ENCODE results near the gene HIRA.

HIRA gene, protein sequence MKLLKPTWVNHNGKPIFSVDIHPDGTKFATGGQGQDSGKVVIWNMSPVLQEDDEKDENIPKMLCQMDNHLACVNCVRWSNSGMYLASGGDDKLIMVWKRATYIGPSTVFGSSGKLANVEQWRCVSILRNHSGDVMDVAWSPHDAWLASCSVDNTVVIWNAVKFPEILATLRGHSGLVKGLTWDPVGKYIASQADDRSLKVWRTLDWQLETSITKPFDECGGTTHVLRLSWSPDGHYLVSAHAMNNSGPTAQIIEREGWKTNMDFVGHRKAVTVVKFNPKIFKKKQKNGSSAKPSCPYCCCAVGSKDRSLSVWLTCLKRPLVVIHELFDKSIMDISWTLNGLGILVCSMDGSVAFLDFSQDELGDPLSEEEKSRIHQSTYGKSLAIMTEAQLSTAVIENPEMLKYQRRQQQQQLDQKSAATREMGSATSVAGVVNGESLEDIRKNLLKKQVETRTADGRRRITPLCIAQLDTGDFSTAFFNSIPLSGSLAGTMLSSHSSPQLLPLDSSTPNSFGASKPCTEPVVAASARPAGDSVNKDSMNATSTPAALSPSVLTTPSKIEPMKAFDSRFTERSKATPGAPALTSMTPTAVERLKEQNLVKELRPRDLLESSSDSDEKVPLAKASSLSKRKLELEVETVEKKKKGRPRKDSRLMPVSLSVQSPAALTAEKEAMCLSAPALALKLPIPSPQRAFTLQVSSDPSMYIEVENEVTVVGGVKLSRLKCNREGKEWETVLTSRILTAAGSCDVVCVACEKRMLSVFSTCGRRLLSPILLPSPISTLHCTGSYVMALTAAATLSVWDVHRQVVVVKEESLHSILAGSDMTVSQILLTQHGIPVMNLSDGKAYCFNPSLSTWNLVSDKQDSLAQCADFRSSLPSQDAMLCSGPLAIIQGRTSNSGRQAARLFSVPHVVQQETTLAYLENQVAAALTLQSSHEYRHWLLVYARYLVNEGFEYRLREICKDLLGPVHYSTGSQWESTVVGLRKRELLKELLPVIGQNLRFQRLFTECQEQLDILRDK

DNA sequence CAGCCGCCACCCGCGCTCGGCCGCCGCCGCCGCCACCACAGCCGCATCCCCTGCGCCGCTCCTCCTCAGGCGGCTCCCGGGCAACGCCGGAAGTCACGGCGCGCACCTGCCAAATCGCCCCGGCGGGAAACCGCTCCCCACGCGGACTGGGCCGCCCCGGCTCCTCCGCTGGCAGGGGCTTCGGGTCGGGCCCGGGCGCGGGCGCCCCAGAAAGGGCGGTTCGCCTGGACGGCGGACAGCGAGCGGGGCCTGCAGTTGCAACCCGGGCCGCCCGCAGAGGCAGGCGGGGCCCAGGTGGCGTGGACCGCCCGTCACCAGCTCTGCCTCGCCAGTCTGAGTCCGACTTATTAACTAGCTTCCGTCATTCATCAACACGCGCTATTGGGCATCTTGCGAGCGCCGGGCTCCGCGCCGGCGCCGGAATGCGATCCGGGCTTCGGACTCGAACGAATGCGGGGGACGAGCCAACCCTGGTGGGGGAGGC lies at the start of gene HIRA:
Gene HIRA (minus strand): TSS at position 85 of the 484 bp plus-strand sequence. CDS start 257 bp downstream, outside the sequence.
- Histone ChIP-seq H3K9me3 (no peaks in the 10 kb centered on the region), H3K36me3 (peaks cover 11 to 25% (median 13%) of the 10 kb centered on the region in 3 donors), H3K4me3 (peak within 1 kb of the TSS; percentile 80), H3K27me3 (no peaks in the 10 kb centered on the region), H3K27ac (peak within 1 kb of the TSS; percentile 90 to 93), H3K4me1 (peaks cover 0 to 31% (median 26%) of the 10 kb centered on the region in 4 donors)
- TF ChIP-seq, protein P1, sequence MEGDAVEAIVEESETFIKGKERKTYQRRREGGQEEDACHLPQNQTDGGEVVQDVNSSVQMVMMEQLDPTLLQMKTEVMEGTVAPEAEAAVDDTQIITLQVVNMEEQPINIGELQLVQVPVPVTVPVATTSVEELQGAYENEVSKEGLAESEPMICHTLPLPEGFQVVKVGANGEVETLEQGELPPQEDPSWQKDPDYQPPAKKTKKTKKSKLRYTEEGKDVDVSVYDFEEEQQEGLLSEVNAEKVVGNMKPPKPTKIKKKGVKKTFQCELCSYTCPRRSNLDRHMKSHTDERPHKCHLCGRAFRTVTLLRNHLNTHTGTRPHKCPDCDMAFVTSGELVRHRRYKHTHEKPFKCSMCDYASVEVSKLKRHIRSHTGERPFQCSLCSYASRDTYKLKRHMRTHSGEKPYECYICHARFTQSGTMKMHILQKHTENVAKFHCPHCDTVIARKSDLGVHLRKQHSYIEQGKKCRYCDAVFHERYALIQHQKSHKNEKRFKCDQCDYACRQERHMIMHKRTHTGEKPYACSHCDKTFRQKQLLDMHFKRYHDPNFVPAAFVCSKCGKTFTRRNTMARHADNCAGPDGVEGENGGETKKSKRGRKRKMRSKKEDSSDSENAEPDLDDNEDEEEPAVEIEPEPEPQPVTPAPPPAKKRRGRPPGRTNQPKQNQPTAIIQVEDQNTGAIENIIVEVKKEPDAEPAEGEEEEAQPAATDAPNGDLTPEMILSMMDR (IDR thresholded peaks at IDR 0.05), result no peak
- peak; percentile 57 to 87 for DNase-seq
- intact Hi-C loops (cut with DNase I; ENCODE audit: low total_unique reads), result no loop called here

DNA sequence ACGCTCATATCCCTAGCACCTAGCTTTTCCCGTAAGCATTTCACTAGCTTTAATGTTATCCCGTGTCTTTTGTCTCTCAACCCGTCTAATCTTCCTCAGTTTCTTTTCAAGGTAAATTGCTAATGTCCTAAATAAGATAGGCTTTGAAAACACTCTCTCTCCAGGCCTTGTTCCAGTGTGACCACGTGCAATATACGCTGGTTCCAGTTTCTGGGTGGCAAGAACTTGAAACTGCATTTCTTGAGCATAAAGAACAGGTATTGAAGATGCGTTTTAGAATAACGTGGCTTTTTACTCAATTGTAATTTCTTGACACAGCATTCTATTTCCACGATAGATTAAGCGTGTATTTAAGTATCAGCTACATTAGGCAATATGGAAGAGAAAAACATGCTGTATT lies 49.3 kb upstream of the HIRA start:
- no peak for DNase-seq
- H3K9me3 ChIP-seq, result no peaks in the 10 kb centered on the region
- TF ChIP-seq, protein P1 (IDR thresholded peaks at IDR 0.05), result no peak
- no peaks in the 10 kb centered on the region for H3K27me3 ChIP-seq
- H3K4me3 ChIP-seq, result no peak overlapping the region
- no peak overlapping the region for H3K27ac ChIP-seq
- no peaks in the 10 kb centered on the region for H3K36me3 ChIP-seq
- intact Hi-C loops (cut with DNase I; ENCODE audit: low total_unique reads), result no loop called here
- peaks cover 0 to 23% (median 12%) of the 10 kb centered on the region in 4 donors for H3K4me1 ChIP-seq

DNA sequence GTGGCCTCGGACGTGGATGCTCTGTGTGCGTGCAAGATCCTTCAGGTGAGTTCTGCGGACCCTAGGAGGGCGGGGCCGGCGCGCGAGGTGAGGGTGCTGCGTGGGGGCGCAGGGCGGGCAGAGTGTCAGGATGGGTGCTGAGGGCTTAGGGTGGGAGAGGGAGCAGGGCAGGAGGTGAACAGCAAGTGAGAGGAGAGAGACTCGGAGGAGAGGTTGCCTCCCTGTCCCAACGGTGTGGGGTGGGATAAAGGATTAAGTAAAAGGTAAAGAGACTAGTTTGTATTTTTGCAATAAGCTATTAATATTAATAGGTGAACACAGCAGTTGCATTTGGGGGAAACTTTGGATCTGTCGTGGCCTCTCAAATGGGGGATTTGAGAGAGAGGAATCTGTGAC lies 48.6 kb upstream of the HIRA start:
- peak overlapping the region; percentile 27 to 86 for H3K4me3 ChIP-seq
- H3K27me3 ChIP-seq, result no peaks in the 10 kb centered on the region
- intact Hi-C loops (cut with DNase I; ENCODE audit: low total_unique reads), result no loop called here

DNA sequence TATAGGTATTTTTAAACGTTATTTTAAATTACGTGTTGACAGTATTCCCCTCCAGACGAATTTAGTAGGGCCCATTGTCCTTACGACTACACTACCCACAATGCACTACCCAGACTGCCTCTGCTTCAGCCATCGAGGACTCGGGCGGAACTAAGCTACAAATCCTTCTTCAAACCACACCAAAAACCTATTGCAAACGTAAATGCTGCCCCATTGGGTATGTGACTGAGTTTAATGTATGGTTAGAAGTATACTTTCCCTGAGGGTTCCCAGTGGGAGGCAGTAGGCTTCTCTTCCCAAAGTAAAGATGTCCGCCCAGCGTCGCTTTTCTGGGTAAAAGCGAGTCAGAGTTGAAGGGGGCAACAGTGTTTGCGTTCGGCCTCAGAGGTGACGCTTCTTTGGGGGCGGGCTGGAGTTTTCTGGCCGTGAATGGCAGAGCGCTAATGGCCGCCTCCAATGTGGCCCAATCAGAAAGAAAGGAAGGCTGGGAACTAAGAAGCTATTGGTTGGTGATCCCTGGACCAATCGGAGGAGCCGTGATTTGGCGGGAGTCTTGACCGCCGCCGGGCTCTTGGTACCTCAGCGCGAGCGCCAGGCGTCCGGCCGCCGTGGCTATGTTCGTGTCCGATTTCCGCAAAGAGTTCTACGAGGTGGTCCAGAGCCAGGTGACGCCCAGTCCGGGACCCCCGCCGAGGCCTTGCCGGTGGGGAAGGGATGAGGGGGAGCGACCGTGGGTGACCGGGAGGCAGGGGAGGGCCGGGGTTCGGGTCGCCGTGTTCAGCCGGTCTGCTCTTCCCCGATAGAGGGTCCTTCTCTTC lies 48.0 kb upstream of the HIRA start, which contains the start of gene CDC45:
Gene CDC45 (plus strand): TSS at position 566 of the 818 bp plus-strand sequence. CDS start 49 bp downstream, at position 615.
- Histone ChIP-seq H3K27me3 (no peaks in the 10 kb centered on the region), H3K27ac (peak within 1 kb of the TSS; percentile 85 to 88), H3K4me1 (peaks cover 0 to 23% (median 12%) of the 10 kb centered on the region in 4 donors), H3K4me3 (peak within 1 kb of the TSS; percentile 86 to 87), H3K9me3 (no peaks in the 10 kb centered on the region), H3K36me3 (peaks cover 3 to 11% (median 6%) of the 10 kb centered on the region in 3 donors)
- intact Hi-C loops (cut with DNase I; ENCODE audit: low total_unique reads), result loop anchor here (5.0 kb wide), 2 partner anchors 238 to 302 kb away; partner anchors contain the start of gene SLC25A1
- peak; percentile 97 to 98 for DNase-seq
- TF ChIP-seq, protein P1 (IDR thresholded peaks at IDR 0.05), result peak in 1 of 2 experiments; percentile 16

More for the DNA sequence above, 48.6 kb upstream of the HIRA start:
- Histone ChIP-seq H3K27ac (no peak overlapping the region), H3K36me3 (peaks cover 0 to 5% (median under 1%) of the 10 kb centered on the region in 3 donors), H3K4me1 (peaks cover 0 to 23% (median 12%) of the 10 kb centered on the region in 4 donors), H3K9me3 (no peaks in the 10 kb centered on the region)
- TF ChIP-seq, protein P1 (IDR thresholded peaks at IDR 0.05), result no peak
- DNase-seq, result no peak

Data from tibial artery (tissue), 4 donors.